Measurements from ENCODE around the gene HDC.

HDC gene

DNA sequence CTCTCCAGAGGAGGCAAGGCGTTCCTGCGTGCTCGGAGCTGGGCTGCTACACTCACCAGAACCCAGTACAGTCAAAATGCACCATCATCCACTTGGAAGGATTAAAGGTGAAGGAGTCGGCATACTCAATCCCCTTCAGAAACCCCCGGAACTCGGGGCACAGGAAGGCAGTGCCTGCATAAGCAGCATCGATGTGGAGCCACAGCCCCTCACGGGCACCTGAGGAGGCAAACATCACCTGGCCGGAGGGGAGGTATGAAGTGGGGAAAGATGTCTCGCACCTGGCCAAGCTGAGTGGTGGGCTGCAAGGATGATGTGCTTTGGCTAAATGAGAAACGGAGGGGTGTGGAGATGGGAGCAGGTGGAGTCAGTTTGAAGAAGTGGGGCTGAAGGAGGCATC is 13.0 kb downstream of the HDC start:
- DNase-seq (ENCODE audit: low spot score): no peak

GRCh38 chr15:50251638-50252182 is 13.8 kb downstream of the HDC start:
- no peak for DNase-seq (ENCODE audit: low spot score)

DNA sequence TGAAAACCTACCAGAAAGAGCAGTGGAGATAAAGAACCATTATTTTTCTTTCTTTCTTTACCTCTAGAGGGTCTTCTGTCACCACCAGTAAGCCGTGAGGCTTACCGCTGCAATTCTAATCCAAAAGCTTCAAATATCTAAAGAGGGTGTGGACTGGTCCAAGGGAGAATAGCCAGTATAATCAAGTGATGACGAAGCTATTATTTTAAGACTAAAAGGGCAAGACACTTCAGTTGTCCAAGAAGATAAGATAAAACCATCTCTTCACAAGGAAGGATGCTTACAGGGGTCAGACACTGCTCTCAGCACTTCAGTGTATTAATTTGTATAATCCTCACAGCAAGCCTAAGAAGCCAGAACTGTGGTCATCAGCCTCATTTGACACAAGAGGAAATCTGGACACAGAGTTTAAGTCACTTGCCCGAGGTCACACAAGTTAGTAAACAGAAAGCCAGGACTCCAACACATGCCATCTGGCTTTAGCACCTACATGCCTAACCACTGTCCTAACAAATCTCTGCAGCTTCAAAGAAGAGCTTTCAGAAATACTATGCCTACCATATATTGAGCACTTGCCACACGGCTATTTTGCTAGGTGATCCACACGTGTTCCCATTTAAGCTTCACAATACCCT is 14.6 kb downstream of the HDC start:
- DNase-seq (ENCODE audit: low spot score): no peak

- no peak for DNase-seq (ENCODE audit: low spot score)
Observed at GRCh38 chr15:50249704-50250103, 15.8 kb downstream of the HDC start.

GRCh38 chr15:50248994-50249582 is 16.4 kb downstream of the HDC start:
- no peak for DNase-seq (ENCODE audit: low spot score)

DNA sequence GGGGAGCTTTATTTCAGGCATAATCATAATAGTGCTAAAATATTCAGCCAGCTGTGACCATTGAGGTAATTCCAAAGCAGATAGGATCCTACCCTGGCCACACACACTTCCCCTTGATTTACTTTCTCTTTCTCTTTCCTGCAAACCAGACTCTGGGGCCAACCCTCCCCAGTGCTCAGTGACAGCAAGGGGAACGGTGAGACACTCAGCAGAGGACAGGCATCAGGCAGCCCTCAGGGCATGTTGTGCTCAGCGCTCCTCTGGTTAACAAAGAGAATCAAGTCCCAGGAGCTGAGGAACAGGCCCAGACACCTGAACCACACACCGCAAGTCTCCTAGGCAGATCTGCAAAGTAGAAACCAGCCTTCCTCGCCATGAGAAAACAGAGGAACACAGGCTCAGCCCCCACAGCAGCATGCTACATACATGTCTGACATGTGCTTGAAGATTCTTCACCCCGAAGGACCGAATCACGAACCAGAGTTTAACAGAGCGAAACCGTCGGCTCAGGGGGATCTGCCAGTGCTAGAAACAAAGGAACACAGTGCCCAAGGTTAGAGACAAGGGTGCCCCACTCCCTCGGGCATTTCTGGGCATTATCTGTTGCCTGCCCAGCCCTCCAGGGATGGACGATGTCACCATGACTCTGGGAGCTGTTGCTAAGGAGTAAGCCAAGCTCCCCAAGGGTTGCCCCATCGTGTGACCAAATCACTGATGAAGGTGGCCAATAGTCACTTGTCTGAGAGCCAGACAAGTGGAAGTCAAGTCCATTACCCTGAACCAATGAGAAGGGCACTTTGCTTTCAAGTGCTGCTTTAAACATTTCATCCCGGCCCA is 17.5 kb downstream of the HDC start:
- peak; percentile 65 for DNase-seq (ENCODE audit: low spot score)

DNA sequence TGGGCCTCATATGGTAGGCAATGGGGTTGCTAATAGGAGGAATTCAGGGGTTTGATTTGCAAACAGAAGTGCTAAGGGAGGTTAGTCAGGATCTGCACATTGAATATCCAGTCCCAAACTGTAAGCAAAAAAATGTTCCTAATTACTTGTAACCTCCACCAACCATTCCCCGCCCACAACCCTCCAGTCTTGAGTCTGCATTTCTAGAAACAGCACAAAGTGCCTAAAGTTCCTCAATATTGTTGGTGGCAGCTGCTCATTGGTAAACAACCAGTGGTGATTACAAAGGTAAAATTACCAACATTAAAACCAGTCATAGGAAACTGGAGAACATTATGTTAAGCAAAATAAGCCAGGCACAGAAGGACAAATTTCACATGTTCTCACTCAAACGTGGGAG is 18.9 kb downstream of the HDC start:
- DNase-seq (ENCODE audit: low spot score): no peak

DNA sequence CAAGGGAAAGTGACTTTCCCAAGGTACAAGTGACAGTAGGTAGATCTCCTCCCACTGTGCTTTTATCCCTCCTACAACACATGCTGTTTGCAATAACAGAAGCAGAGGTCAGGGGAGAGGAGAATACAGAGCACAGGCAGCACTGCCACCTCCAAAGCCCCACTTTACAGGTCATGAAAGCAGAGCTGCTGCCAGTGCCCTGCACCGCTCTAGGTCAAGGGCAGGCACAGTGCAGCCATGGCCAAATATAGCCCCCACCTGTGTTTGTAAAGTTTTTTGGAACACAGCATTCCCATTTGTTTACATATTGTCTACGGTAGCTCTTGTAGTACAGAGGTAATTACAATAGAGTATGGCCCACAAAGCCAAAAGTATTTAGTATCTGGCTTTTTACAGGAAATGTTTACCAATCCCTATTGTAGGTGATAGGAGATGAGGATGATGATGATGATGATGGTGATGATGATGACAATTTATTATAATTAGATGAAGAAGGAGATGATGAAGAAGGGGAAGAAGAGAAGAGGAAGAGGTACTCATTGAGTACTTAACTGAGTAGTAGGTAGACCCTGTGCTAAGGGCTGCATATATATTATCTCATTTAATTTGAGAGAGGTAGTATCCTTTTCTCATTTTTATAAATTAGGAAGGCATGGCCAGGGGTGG is 20.4 kb downstream of the HDC start:
- no peak for DNase-seq (ENCODE audit: low spot score)

DNA sequence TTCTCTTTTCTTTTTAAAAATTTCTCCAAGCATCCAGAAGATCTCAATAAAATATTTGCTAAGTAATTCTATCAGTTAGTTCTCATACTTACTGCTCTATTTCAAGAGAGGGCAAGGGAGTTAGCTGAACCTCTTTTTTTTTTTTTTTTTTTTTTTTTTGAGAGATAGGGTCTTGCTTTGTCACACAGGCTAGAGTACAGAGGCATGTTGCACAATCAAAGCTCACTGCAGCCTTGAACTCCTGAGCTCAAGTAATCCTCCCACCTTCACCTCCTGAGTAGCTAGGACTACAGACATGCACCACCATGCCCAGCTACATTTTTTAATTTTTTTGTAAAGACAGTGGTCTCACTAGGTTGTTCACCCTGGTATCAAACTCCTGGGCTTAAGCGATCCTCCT is 21.4 kb downstream of the HDC start:
- no peak for DNase-seq (ENCODE audit: low spot score)

DNA sequence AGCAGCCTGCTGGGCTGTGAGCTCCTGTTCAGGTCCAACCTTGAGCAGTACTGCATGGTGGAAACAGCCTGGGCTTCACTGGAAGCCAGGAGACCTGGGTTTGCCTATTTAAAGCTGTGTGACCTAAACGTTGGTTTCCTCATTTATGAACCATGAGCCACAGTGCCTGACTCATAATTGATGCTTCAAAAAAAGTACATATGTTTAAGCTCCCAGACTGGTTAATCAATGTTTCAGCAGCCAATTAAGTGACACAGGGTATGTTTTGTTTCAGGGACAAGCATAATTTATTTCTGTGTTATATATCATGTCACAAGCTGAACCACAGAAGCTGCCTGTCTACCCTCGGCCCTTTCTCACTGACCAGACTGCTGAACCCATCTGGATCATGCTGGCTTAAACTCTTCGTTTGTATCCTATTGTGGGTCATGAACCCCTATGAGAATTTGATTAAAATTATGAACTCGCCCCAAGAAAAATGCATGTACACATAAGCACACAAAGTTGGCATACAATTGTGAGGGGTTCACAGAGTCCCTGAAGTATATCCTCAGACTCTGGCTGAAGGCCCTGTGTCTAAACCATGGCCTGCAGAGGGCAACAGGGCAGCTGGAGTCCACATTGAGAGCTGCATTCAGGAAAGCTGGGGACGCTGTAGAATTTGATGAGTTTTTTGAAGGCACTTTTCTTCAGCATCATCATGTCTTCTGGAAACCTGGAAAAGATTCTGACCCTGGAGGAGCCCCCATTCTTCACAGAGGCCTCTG is 23.7 kb downstream of the HDC start:
- peak; percentile 80 for DNase-seq (ENCODE audit: low spot score)

DNA sequence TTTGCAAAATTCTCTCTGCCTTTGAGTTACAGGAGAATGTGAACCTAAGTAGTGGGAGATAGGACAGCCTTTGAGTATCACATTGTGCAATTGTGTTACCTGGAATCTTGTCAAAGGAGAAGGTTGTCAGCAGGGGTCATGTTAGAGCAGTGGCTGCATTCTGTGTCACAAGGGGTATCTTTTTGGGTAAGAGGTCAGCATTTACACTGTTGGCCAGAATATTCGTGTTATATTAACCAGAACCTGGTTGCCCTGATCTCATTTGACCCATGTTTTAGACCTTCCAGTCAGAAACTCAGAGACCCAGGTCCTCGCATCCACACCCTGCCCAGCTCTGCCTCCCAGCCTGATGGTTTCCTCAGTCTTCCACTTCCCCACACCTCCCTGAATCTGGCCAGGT is 27.3 kb downstream of the HDC start:
- no peak for DNase-seq (ENCODE audit: low spot score)

DNA sequence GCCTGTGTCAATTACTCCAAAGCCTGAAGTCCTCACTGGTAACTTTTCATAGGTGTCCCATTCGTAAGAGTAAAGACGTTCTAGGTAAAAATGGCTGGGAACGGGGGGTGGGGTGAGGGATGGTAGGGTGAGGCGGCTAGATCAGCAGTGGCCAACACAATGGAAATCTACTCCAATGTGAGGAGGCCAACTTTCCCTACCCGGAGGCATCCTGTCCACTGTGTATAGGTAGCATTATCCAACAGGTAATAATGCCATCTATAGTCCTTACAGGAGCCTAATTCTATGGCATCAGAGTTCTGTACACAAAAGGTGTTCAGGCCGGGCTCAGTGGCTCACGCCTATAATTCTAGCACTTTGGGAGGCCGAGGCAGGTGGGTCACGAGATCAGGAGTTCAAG is 29.1 kb downstream of the HDC start:
- DNase-seq (ENCODE audit: low spot score): no peak

DNA sequence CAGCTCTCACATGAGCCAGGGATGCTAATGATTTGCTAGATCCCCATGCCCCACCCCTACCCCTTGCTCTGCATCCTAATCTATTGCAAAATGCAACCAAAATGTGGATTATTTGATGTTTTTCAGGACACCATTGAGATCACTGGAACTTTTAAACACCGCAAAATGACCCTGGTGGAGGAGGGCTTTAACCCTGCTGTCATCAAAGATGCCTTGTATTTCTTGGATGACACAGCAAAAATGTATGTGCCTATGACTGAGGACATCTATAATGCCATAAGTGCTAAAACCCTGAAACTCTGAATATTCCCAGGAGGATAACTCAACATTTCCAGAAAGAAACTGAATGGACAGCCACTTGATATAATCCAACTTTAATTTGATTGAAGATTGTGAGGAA is 29.7 kb downstream of the HDC start:
- DNase-seq (ENCODE audit: low spot score): no peak

- DNase-seq (ENCODE audit: low spot score): no peak
Observed at GRCh38 chr15:50234764-50235163, 30.8 kb downstream of the HDC start.

GRCh38 chr15:50233192-50233736 is 32.3 kb downstream of the HDC start:
- no peak for DNase-seq (ENCODE audit: low spot score)

GRCh38 chr15:50232791-50233190 is 32.7 kb downstream of the HDC start:
- no peak for DNase-seq (ENCODE audit: low spot score)

DNA sequence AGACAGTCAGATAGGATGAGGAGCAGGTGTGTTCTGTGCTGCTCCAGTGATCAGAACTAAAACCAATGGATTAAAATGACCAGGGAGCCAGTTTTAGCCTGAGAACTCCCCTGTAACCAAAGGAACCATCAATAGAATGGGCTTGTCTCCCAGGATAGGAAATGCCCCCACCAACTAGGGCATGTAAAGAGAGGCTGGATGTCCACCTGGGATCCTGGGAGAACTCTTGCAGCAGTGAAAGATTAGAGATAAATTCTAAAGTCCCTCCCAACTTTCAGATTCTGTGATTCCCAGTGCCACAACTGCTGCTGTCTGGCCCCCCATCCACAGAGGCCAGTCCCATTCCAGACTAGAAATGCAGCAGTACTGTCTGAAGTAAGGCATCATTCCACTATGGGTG is 33.8 kb downstream of the HDC start:
- DNase-seq (ENCODE audit: low spot score): no peak

DNA sequence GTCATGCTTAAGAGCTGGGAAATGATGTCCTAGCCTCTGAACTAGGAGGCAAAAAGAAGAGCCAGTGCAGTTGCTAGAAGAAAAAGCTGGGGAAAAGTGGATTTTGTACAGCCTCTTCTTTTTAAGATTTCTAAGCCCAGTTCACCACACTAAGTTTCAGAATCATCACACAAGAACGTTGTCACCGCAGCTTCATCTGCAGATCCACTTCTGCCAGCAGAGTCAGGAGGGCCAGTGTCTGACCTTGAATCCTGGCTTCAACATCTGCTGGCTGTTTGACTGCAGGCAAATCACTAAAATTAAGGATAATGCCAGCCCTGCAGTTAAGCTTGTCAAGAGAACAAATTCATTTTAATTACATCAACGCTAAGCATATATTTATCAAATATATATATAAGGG is 36.2 kb downstream of the HDC start:
- no peak for DNase-seq (ENCODE audit: low spot score)

DNA sequence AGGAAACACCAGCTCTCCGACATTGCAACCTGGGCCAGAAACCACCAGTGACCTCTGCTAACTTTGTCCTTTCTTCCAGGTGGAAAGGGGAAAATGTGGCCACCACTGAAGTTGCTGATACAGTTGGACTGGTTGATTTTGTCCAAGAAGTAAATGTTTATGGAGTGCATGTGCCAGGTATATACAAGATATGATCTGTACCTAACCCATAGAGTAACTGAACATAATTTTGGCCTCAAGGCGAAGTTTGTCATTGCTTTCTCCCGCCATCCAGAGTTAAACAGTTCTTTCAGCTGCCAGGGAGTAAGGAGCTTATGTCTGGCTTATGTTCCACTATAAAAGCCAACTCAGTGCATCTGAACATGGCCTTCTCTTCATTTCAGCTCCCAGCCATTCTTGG is 36.7 kb downstream of the HDC start:
- no peak for DNase-seq (ENCODE audit: low spot score)

GRCh38 chr15:50227076-50227475 is 38.5 kb downstream of the HDC start:
- DNase-seq (ENCODE audit: low spot score): peak; percentile 85

GRCh38 chr15:50225938-50226337 is 39.6 kb downstream of the HDC start:
- no peak for DNase-seq (ENCODE audit: low spot score)

GRCh38 chr15:50225057-50225456 is 40.5 kb downstream of the HDC start:
- DNase-seq (ENCODE audit: low spot score): no peak

Measured in kidney tubule cell (primary cell).